Calu3 (cell line): ENCODE measurements around the gene OLFM1. TPM values are rescaled to one million over a fixed set of nuclear protein-coding genes. Genes with fewer than 3 reads are reported as not detected.

Experiments used
- BruUV-seq: library from RNA; stranded (reverse); fragments of 400-500 nt; replicated peaks from 2 replicates; lab custom pipeline; 2021; lab: Mats Ljungman, UMichigan
- CTCF ChIA-PET: fragments of 300-600 bp; sonication (Branson Sonifier 250); formaldehyde crosslinking; loops from one replicate; lab custom pipeline; 2022; ENCODE audit warnings: antibody characterized with exemption; lab: Charles Lee
- DNase-seq: peaks from one replicate; pipeline ENCODE4 v3.0.0; 2022
- H3K27ac Mint-ChIP-seq: one replicate; pipeline ENCODE4 v1.8.0; 2022; ENCODE audit warnings: mixed read lengths; ENCODE audit not compliant: unreplicated experiment
- H3K27me3 Mint-ChIP-seq: one replicate; pipeline ENCODE4 v1.8.0; 2022; ENCODE audit warnings: mixed read lengths; ENCODE audit not compliant: unreplicated experiment
- H3K36me3 Mint-ChIP-seq: one replicate; pipeline ENCODE4 v1.8.0; 2022; ENCODE audit warnings: mild to moderate bottlenecking, moderate library complexity, mixed read lengths; ENCODE audit not compliant: insufficient read depth, unreplicated experiment
- H3K4me1 Mint-ChIP-seq: one replicate; pipeline ENCODE4 v1.8.0; 2022; ENCODE audit warnings: mild to moderate bottlenecking, low read depth, mixed read lengths; ENCODE audit not compliant: unreplicated experiment
- H3K4me3 Mint-ChIP-seq: one replicate; pipeline ENCODE4 v1.8.0; 2022; ENCODE audit warnings: mild to moderate bottlenecking, low read depth, moderate library complexity, mixed read lengths; ENCODE audit not compliant: unreplicated experiment
- H3K9me3 Mint-ChIP-seq: one replicate; pipeline ENCODE4 v1.8.0; 2022; ENCODE audit warnings: low read depth, mixed read lengths; ENCODE audit not compliant: unreplicated experiment
- intact Hi-C: fragments of 100-400 bp; cut with micrococcal nuclease; formaldehyde crosslinking; loops from one replicate; pipeline ENCODE4 v1.10.0; 2022; ENCODE audit not compliant: unreplicated experiment
- total RNA-seq: library from RNA; stranded (reverse); gene quantifications from 2 replicates; pipeline ENCODE4 v1.2.3, GENCODE V29; 2022
- TF ChIP-seq, protein P1 (sequence below): fragments of 200-600 bp; IDR thresholded peaks from one replicate; pipeline ENCODE4 v1.8.0; 2022; ENCODE audit warnings: antibody characterized with exemption; ENCODE audit not compliant: unreplicated experiment

The OLFM1 gene
- total RNA-seq, 1 experiment from 2014 or later, result 5.5 TPM

DNA sequence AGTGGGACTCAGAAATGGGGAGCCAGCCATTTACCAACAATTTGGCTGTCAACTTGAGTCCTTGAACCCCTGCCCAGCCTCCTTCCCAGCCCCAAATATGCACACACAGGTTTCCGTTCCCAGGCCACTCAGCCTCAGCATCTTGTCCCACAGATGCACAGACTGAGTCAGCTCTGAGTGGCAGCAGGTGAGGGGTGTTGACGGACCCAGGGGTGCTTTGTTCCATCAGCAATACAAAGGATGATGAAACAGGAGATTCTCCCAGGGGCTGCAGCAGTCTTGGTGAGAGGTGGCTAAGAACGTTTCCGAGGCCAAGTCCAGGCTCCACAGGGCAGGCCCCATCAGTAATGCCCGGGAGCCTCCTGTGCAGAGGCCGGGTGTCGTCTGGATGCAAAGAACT is 4.9 kb upstream of the OLFM1 start:
- no peak for DNase-seq
- Mint-ChIP-seq H3K4me3 (no peak overlapping the region), H3K27me3 (peaks cover 41% of the 10 kb centered on the region), H3K27ac (no peak overlapping the region), H3K36me3 (no peaks in the 10 kb centered on the region), H3K9me3 (no peaks in the 10 kb centered on the region), H3K4me1 (peaks cover 9% of the 10 kb centered on the region)
- no TSS peak for BruUV-seq
- intact Hi-C loops, result no loop called here
- CTCF ChIA-PET, result no interaction called here
- TF ChIP-seq, protein P1, sequence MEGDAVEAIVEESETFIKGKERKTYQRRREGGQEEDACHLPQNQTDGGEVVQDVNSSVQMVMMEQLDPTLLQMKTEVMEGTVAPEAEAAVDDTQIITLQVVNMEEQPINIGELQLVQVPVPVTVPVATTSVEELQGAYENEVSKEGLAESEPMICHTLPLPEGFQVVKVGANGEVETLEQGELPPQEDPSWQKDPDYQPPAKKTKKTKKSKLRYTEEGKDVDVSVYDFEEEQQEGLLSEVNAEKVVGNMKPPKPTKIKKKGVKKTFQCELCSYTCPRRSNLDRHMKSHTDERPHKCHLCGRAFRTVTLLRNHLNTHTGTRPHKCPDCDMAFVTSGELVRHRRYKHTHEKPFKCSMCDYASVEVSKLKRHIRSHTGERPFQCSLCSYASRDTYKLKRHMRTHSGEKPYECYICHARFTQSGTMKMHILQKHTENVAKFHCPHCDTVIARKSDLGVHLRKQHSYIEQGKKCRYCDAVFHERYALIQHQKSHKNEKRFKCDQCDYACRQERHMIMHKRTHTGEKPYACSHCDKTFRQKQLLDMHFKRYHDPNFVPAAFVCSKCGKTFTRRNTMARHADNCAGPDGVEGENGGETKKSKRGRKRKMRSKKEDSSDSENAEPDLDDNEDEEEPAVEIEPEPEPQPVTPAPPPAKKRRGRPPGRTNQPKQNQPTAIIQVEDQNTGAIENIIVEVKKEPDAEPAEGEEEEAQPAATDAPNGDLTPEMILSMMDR, result no peak

DNA sequence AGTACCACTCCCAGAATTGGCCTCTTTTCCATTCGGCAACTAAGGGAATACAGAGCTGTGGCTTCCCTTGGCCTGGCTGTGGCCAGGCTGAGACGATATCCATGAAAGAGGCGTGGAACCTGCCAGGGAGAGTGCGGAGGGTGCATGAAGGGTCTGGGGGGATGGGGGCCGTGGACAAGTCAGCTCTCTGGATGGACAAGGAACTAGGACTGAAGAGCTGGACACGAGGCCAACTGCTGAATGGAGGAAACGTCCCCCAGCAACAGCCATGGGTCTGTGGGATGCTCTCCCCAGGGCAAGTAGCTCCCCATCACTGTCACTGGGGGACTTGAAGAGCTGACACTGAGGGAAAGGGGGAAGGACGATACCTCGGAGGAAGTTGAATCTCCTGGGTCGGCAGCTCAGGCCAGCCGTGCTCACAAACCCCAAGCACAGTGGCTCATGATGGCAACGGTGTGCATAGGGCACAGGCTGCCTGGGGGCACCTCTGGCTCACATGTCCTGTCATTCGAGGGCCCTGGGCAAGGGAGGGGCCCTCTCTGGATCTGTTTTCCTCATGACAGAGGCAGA is 4.1 kb upstream of the OLFM1 start:
- intact Hi-C loops, result no loop called here
- TF ChIP-seq, protein P1, result no peak
- no TSS peak for BruUV-seq
- H3K4me1 Mint-ChIP-seq, result peaks cover 9% of the 10 kb centered on the region
- no peak for DNase-seq
- H3K9me3 Mint-ChIP-seq, result no peaks in the 10 kb centered on the region
- CTCF ChIA-PET, result no interaction called here
- no peak overlapping the region for H3K4me3 Mint-ChIP-seq
- peaks cover 41% of the 10 kb centered on the region for H3K27me3 Mint-ChIP-seq
- no peak overlapping the region for H3K27ac Mint-ChIP-seq
- no peaks in the 10 kb centered on the region for H3K36me3 Mint-ChIP-seq

DNA sequence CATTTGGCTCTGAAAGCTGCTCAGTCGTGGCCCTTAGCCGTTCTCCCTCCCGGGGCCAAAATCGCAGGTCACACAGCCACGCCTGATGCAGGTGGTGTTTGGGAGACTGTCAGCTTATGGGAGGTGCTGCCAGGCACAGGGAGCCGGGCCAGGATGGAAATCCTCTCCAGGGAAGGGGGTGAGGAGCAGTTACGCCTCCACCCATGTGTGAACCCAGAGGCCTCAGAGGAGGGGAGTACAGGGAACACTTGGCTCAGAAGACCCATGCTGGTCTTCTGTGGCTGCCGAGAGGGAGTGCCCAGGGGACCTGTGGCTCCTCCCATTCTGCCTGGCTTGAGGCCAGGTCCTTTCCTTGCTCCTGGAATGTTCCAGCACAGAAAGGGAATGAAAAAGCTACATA is 3.6 kb upstream of the OLFM1 start:
- CTCF ChIA-PET, result no interaction called here
- intact Hi-C loops, result no loop called here
- Mint-ChIP-seq H3K27ac (no peak overlapping the region), H3K27me3 (peaks cover 37% of the 10 kb centered on the region), H3K4me3 (no peak overlapping the region), H3K4me1 (peaks cover 9% of the 10 kb centered on the region), H3K36me3 (no peaks in the 10 kb centered on the region), H3K9me3 (no peaks in the 10 kb centered on the region)
- no TSS peak for BruUV-seq
- TF ChIP-seq, protein P1, result no peak
- DNase-seq, result no peak

DNA sequence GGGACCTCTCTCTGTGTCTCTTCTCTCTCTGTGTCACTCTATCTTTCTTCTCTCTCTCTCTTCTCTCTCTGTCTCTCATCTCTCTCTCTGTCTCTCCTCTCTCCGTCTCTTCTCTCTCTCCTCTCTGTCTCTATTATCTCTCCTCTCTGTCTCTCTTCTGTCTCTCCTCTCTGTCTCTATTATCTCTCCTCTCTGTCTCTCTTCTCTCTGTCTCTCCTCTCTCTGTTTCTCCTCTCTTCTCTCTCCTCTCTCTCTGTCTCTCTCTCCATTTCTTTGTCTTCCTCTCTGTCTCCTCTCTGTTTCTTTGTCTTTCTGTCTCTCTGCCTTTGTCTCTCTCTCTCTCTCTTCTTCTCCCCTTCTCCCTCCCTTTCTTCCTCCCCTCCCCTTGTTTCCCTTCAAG is 3.2 kb upstream of the OLFM1 start:
- Mint-ChIP-seq H3K27me3 (peaks cover 33% of the 10 kb centered on the region), H3K9me3 (no peaks in the 10 kb centered on the region), H3K27ac (no peak overlapping the region), H3K36me3 (no peaks in the 10 kb centered on the region), H3K4me1 (peaks cover 9% of the 10 kb centered on the region), H3K4me3 (no peak overlapping the region)
- CTCF ChIA-PET, result no interaction called here
- TF ChIP-seq, protein P1, result no peak
- no TSS peak for BruUV-seq
- intact Hi-C loops, result no loop called here
- no peak for DNase-seq
